Measurements from ENCODE around the gene USP1.

USP1 gene

DNA sequence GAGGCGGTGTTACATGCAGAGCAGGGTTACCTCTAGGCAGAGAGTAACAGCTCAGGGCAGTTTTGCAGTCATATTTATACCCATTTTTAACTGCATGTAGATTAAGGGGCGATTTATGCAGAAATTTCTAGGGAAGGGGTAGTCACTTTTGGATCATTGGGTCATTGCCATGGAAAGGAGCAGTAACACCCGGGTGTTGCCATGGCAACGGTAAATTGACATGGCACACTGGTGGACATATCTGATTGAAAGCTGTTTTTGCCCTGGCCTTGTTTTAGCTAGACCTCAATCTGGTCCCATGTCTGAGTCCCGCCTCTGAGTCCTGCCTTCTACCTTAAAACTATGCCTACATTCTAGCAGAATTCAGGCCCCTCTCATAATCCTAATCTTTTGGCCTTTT, 11.8 kb upstream of the USP1 start:
- no peak for DNase-seq (ENCODE audit: extremely low read depth in 1 of 2, low read depth in 1 of 2)

DNA sequence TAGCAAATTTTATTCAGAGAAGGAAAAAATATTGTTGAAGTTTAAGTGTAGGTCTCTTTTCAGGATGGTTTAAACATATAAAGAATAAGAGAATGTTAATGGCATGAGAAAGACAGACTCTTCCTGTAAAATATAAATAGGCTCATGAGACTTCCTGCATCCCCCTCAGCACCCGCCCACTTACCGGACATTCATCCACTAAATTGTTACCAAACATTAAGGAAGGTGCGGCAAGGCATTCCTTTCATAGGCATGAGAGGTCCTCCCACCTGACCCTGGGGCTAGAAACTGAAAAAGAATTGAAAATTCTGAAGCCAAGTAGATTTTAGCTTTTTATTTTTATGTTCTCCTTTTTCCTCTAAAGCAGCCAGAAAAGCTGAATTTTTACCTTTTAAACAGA, 10.6 kb upstream of the USP1 start:
- DNase-seq (ENCODE audit: extremely low read depth in 1 of 2, low read depth in 1 of 2) = no peak

DNA sequence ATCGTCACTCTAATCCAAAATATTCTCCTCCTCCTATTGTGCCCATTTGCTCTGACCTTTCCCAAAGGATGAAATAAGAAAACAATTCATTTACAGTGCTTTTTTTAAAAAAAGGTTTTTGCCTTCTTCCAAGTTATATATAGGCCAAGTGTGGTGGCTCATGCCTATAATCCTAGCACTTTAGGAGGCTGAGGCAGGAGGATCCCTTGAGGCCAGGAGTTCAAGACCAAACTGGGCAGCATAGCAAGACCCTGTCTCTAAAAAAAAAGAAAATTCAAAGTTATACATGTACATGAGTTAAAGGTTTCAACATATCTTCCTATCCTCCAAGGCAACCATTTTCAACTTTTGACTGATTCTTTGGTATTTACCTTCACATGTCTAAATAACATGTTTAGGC, 10.1 kb upstream of the USP1 start:
- DNase-seq (ENCODE audit: extremely low read depth in 1 of 2, low read depth in 1 of 2) = no peak

DNA sequence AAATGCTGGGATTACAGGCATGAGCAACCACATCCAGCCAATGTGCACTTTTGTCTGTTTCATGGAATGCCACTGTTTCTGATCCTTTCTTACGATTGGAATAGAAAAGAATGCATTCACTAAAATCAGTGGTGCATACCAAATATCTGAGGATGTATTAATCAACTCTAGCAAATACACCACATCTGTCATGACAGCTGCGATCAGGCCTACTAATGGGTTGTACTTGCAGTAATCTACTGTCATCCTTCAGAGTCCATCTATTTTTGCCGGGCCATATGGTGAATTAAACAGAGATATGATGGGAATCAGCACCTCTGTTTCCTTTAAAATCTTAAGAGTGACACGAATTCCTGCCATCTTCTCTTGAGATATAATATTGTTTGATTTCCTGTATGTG, 8.5 kb upstream of the USP1 start:
- no peak for DNase-seq (ENCODE audit: extremely low read depth in 1 of 2, low read depth in 1 of 2)

DNA sequence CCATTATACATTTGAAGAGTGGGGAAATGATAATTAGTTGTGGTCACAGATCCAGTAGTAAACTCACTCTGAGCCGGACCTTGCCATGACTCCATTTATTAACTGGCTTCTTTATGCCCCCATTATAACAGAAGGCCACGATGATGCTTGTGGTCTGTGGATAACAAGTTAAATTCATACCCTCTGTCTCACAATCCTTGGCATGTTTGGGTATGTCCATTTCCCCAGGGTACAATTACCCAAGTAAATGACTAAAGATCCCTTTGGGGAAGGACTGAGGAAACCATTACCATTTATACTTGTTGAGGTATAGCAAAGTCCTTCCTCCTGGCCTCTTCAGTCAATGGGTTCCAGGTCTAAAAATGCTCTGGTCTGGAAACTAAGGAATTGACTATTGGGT, 7.3 kb upstream of the USP1 start:
- no peak for DNase-seq (ENCODE audit: extremely low read depth in 1 of 2, low read depth in 1 of 2)

DNA sequence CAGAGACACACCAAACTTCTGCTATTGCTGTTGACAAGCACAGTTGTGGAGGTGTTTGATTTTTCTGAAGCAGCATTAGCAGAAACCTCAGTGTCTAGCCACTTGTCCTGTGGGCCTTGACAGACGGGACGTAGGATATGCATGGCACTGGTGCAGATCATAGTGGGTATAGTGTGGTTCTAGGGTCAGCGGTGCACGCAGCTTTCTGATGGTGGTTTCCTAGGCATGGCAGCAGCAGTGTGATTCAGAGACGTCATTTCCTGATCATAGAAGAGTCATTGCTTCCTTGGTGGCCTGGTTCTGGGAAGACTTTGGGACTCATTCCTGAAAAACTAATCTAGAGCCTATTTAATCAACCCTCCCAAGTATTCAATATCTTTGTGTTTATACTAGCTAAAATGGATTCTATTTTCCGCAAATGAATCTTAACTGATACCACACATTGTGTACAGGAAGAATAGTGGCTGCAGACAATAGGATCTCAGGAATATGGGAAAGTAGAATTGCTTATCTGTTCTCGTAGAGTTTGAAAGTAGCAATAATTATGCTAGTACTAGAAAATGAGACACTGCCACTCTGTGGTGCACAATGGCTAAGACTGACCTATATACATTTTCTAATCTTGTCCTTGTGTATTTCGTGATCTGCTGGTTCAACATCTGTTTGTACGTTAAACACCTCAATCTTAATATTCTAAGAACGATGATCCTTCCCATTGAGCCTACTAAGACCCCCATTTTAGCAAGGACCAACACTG, 2.8 kb upstream of the USP1 start:
- no peak for DNase-seq (ENCODE audit: extremely low read depth in 1 of 2, low read depth in 1 of 2)

DNA sequence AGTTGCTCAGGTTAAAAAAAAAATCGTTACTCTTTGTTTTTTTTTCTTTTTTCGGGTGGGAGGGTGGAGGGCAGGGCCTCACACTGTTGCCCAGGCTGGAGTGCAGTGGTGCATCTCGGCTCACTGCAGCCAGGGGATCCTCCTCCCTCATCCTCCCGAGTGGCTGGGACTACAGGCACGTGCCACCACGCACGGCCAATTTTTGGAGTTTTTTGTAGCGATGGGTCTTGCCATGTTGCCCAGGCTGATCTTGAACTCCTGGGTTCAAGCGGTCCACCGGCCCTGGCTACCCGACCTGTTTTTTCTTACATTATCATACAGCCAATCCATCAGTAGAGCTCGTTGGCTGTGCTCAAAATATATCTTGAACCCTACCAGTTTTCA, 2.2 kb upstream of the USP1 start:
- DNase-seq (ENCODE audit: extremely low read depth in 1 of 2, low read depth in 1 of 2) = no peak

DNA sequence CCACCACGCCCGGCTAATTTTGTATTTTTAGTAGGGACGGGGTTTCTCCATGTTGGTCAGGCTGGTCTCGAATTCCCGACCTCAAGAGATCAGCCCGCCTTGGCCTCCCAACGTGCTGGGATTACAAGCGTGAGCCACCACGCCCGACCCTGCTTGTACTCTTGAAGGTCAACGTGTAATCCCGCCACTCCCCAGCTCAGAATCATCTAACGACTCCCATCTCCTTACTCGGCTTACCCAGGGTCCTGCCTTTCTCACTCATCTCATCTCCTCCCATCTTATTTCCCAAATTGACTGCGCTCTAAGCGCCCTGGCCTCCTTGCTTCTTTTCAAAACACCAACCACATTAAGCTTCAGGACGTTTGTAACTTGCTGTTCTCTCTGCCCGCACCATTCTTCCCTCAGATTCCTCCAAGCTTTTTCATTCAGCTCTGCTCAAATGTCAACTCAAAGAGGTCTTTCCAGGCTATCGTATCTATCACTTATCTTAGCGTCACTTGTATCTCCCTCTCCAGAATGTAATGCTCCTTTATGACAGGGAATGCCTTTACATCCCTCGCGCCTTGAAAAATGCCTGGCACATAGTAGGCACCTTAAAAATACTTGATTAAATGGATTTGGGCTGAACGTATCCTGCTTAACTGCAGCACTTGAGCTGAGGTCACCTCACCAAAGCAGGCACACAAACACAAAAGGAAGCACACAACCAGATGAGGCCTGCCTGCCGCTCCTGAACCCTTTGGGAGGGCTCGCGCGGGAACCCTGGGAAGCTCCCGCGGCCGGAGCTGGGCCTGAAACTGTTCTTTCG, 1.4 kb upstream of the USP1 start:
- DNase-seq (ENCODE audit: extremely low read depth in 1 of 2, low read depth in 1 of 2) = no peak

DNA sequence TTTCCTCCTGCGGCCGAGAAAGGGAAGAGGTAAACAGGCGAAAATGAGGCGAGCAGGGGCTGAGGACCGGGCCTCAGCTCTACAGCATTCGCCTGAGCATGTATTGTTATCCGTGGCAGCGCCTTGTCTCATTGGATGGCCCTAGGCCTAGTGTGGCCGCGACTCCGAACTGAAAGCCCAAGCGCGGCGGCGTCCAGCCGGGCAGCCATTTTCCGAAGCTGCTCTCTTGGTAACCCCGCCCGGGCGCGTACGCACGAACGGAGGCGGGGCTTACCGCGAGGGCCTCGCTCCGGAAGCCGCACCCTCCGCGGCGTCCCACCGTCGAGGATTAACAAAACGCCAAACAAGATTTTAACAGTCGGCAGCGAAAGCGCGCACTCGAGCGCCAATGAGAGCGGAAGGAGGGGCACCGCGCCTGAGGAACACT, 797 bp upstream of the USP1 start:
- peak in 1 of 2 donors; percentile 92 for DNase-seq (ENCODE audit: extremely low read depth in 1 of 2, low read depth in 1 of 2)

DNA sequence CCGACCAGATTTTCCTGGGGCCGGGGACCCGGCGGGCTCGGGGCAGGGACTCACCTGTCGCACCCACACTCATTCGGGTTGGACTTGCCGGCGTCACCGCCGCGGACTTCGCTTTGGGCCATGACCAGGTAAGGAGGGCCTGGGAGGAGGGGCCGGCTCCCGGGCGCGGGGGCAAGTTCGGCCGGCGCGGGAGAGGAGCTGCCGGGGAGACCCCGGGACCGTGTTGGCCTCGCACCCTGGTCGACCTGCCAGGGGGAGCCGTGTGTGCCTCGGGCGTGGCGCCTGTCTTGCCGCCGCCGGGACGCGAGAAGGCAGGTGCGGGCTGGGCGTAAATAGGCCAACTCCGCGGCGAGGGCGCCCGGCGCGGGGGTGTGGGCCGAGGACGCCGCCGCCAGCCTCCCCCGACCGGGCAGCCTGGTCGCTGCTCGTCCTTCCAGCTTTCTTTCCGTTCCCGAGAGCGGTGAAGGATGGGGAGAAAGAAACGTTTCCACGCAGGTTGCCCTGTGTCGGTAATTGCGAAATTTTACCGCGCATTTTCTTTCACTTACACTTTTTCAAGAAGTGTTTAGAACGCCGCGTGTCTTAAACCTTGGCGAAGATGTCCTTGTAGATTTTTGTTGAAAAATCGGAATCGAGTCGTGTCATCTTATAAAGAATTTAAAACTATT, 558 bp downstream of the USP1 start:
- peak in 1 of 2 donors; percentile 21 for DNase-seq (ENCODE audit: extremely low read depth in 1 of 2, low read depth in 1 of 2)

DNA sequence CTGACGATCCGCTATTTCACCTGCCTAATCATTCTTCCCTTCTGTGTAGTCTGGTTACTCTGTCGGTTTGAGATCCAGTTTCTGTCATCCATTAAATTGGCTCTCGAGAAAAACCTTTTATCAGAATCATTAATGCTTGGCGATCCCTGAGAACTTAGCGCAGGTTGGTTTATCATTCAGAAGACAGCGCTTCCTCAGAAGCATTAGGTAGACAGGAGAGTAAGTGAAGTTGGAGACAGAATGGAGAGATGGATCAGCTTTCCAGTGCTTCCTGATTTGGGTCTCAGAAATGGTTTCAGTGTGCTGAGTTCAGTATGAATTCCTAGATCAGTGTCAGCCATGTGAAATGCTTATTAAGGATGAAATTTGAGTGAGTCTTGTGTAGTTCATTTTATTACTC, 1.3 kb downstream of the USP1 start:
- DNase-seq (ENCODE audit: extremely low read depth in 1 of 2, low read depth in 1 of 2) = no peak

DNA sequence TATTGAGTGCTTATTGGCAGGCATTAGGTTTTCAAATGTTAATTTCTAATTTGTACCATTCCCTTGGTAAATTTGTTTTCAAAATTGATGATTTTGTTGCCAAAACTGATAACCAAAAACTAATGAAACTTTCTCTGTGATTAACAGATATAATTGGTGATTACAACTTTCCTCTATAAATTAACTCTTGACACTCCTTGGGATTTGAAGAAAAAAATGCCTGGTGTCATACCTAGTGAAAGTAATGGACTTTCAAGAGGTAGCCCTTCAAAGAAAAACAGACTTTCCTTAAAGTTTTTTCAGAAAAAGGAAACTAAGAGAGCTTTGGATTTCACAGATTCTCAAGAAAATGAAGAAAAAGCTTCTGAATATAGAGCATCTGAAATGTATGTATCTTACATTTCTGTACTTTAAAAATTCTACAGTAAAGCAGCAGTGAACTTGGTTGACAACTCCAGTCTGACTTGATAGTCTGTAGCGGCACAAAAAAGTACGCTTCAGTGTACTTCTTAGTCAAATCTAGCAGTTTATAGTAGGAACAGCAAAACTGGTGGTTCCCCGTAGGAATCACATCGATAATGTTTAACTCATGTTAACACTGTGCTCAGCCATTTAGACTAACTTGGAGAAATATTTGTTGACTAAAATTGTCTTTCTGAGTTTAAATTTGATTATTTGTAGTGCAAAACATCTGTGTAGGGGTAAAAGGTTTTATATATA, 3.0 kb downstream of the USP1 start:
- no peak for DNase-seq (ENCODE audit: extremely low read depth in 1 of 2, low read depth in 1 of 2)

DNA sequence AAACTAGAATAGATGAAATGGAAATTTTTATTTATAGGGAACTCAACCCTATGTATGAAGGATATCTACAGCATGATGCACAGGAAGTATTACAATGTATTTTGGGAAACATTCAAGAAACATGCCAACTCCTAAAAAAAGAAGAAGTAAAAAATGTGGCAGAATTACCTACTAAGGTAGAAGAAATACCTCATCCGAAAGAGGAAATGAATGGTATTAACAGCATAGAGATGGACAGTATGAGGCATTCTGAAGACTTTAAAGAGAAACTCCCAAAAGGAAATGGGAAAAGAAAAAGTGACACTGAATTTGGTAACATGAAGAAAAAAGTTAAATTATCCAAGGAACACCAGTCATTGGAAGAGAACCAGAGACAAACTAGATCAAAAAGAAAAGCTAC, 7.9 kb downstream of the USP1 start:
- DNase-seq (ENCODE audit: extremely low read depth in 1 of 2, low read depth in 1 of 2) = no peak

DNA sequence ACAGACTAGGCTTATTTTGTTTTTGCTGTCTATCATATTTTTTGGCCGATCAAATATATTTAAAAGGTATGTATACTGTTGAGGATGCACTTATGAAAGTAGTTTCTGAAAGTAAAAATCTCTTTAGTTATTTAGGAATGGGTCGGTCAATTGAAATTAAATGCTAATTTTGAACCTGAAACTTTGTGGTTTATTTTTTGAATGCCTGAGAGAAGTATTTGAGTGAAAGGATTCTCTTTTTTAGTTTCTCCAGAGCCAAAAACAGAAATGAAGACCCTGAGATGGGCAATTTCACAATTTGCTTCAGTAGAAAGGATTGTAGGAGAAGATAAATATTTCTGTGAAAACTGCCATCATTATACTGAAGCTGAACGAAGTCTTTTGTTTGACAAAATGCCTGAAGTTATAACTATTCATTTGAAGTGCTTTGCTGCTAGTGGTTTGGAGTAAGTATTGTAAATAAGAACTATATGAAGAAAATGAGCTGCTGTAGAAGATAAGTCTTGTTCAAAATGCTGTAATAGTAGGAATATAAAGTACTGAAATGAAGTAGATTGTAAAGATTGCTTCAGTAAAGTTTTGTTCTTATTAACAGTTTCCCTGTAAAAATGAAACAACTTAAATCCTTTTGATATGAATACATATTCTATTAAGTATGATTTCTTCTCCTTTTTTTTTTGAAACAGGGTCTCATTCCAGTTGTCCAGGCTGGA, 11.5 kb downstream of the USP1 start:
- DNase-seq (ENCODE audit: extremely low read depth in 1 of 2, low read depth in 1 of 2) = no peak

DNA sequence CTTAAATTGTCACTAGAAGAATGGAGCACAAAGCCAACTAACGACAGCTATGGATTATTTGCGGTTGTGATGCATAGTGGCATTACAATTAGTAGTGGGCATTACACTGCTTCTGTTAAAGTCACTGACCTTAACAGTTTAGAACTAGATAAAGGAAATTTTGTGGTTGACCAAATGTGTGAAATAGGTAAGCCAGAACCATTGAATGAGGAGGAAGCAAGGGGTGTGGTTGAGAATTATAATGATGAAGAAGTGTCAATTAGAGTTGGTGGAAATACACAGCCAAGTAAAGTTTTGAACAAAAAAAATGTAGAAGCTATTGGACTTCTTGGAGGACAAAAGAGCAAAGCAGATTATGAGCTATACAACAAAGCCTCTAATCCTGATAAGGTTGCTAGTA, 13.5 kb downstream of the USP1 start:
- DNase-seq (ENCODE audit: extremely low read depth in 1 of 2, low read depth in 1 of 2) = no peak

DNA sequence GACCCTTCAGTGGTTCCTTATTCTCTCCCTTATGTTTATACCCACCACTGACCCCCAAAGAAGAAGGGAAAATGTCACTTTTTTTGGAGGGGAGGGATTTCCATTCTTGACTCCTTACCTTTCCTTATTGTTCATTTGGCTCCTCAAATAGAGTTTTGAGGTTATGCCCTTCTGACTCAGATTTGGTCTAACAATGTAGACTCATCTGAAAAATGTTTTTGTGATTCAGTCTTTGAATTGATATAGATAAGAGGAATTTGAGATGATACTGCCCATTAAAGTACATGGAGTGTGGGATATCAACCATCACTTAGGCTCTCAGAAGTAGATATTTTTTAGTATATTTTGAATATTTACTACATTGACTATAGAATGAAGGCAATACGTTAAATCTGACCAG, 16.1 kb downstream of the USP1 start:
- DNase-seq (ENCODE audit: extremely low read depth in 1 of 2, low read depth in 1 of 2) = no peak

DNA sequence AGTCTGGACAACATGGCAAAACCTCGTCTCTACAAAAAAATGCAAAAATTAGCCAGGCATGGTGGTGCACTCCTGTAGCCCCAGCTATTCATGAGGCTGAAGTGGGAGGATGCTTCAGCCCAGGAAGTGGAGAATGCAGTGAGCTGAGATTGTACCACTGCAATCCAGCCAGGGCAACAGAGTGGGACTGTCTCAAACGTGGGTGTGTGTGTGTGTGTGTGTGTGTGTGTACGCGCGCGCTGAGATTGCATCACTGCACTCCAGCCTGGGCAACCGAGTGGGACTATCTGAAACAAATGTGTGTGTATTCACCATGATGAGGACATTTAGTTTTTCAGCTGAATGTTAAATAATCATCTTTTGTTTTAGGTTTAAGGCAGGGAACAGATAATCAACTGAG, 21.1 kb downstream of the USP1 start:
- DNase-seq (ENCODE audit: extremely low read depth in 1 of 2, low read depth in 1 of 2) = no peak

DNA sequence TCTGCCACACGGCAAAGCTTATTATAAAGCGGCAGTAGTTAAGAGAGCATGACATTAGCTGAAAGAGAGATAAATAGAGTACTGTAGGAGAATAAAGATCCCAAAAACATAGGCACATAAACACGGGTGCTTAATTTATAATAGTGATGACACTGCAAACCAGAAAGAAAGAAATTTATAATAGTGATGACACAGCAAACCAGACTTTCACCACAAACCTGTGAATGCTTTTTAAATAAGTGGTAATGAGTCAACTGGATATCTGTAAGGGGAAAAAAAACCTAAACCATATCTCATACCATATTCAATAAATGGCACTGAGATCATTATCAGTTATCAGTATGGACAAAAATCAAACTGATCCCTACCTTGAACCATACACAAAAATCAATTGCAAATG, 25.5 kb downstream of the USP1 start:
- no peak for DNase-seq (ENCODE audit: extremely low read depth in 1 of 2, low read depth in 1 of 2)

DNA sequence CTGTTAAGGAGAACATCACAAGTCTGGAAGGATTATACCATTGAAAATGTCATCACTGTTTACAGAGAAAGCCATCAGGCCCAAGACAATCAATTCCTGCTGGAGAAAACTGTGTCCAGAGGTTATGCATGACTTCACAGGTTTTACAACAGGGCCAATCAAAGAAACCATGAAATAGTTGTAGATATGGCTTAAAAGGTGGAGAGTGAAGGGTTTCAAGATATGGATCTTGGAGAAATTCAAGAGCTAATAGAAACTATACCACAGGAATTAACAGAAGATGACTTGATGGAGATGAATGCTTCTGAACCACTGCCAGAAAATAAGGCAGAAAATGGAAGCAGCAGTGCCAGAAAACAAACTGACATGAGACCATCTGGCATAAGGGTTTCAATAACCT, 30.2 kb downstream of the USP1 start:
- DNase-seq (ENCODE audit: extremely low read depth in 1 of 2, low read depth in 1 of 2) = no peak

DNA sequence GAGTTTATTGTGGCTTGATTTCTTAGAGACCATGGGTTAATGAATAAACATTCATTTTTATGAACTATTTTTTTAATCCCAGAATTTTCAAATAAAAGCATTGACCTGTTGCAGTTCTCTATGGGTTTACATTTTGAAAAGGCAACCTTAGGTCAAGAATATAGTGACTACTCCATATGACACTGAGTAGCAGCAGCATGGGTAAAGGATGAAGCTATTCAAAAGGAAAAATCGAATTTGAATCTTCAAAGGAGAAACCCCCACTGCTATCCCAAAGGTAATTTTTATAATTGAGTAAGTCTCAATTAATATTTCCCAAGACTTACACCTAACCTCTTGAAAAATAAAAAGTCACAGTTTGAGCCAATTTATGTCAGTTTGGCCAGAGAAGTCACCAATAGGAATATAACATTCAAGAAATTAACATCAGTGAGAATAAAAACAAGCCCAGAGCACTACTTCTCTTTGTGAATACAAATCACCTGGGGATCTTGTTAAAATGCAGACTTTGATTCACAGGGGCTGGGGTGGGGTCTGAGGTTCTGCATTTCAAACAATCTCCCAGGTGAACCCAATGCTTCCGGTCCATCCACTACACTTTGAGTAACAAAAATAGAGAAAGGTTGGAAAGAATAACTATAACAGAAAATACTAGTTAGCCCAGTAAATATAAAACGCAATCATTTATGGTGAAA, 39.8 kb downstream of the USP1 start:
- DNase-seq (ENCODE audit: extremely low read depth in 1 of 2, low read depth in 1 of 2) = no peak
